Measurements from ENCODE around the gene PNKP.
"Not testable (repeated sequence)": the region's sequence is repeated elsewhere in the genome, so short reads cannot be mapped to it uniquely, and the experiment has no call there.

The PNKP gene

GRCh38 chr19:49840736-49841249 is 26.6 kb downstream of the PNKP start:
- DNase-seq = no peak

GRCh38 chr19:49840321-49840720 is 27.1 kb downstream of the PNKP start:
- DNase-seq = no peak

GRCh38 chr19:49839713-49840112 is 27.7 kb downstream of the PNKP start:
- no peak for DNase-seq

- no peak for DNase-seq
Observed at GRCh38 chr19:49838885-49839588, 28.3 kb downstream of the PNKP start.

GRCh38 chr19:49837425-49837824 is 30.0 kb downstream of the PNKP start:
- DNase-seq = no peak

GRCh38 chr19:49837009-49837310 is 30.4 kb downstream of the PNKP start:
- no peak for DNase-seq

GRCh38 chr19:49836176-49837008 is 31.0 kb downstream of the PNKP start:
- DNase-seq = no peak

- no peak for DNase-seq
Observed at GRCh38 chr19:49835562-49835961, 31.8 kb downstream of the PNKP start.

GRCh38 chr19:49833599-49833998 is 33.8 kb downstream of the PNKP start:
- no peak for DNase-seq

GRCh38 chr19:49832556-49832955 is 34.8 kb downstream of the PNKP start:
- no peak for DNase-seq

GRCh38 chr19:49831592-49831991 is 35.8 kb downstream of the PNKP start:
- no peak for DNase-seq

GRCh38 chr19:49830766-49831165 is 36.6 kb downstream of the PNKP start:
- DNase-seq = no peak

GRCh38 chr19:49829721-49830120 is 37.7 kb downstream of the PNKP start:
- DNase-seq = no peak

- DNase-seq = no peak
Observed at GRCh38 chr19:49829200-49829599, 38.2 kb downstream of the PNKP start.

- DNase-seq = no peak
Observed at GRCh38 chr19:49827034-49827433, 40.3 kb downstream of the PNKP start.

- no peak for DNase-seq
Observed at GRCh38 chr19:49824662-49825061, 42.7 kb downstream of the PNKP start.

- no peak for DNase-seq
Observed at GRCh38 chr19:49823472-49823871, 43.9 kb downstream of the PNKP start.

GRCh38 chr19:49820125-49820524 is 47.3 kb downstream of the PNKP start:
- peak; percentile 15 for DNase-seq

GRCh38 chr19:49819452-49820115 is 47.8 kb downstream of the PNKP start:
- DNase-seq = not testable (repeated sequence)

GRCh38 chr19:49818649-49819370 is 48.6 kb downstream of the PNKP start:
- DNase-seq = no peak

- DNase-seq = peak; percentile 60
Observed at GRCh38 chr19:49817964-49818648, 49.3 kb downstream of the PNKP start, which contains the start of gene MED25. TSS of gene MED25 (plus strand) at chr19:49818289. CDS start at chr19:49818342, 53 bp downstream.

GRCh38 chr19:49816590-49816989 is 50.8 kb downstream of the PNKP start:
- DNase-seq = no peak
